Measurements from ENCODE around the gene SLC1A3.

DNA sequence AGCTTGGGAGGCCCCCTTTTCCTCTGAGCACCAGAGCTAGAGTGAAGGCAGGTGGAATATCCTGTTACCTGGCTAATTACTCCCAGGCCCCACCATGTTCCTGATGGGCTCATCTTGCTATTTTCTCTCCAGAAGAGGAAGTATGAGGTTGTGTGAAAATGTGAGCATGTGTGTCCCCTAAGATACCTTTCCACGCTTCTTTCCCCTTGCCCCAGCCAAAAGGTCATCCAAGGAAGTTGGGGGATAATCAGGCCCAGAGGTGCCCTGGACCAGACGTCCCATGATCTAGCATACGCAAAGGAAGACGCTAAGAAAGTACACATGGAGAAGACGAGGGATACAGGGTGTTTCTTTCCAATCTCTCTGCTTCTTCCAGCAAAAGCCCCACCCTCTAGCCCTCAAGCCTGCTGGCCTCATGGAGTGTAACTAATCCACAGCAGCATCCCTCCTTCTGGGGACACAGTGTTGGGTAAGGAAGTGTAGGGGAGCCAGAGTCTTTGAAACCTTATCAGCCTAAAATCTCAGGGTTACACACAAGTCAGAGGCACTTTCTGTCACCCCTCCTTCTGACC lies 115.3 kb downstream of the SLC1A3 start:
- TF ChIP-seq, protein P1, sequence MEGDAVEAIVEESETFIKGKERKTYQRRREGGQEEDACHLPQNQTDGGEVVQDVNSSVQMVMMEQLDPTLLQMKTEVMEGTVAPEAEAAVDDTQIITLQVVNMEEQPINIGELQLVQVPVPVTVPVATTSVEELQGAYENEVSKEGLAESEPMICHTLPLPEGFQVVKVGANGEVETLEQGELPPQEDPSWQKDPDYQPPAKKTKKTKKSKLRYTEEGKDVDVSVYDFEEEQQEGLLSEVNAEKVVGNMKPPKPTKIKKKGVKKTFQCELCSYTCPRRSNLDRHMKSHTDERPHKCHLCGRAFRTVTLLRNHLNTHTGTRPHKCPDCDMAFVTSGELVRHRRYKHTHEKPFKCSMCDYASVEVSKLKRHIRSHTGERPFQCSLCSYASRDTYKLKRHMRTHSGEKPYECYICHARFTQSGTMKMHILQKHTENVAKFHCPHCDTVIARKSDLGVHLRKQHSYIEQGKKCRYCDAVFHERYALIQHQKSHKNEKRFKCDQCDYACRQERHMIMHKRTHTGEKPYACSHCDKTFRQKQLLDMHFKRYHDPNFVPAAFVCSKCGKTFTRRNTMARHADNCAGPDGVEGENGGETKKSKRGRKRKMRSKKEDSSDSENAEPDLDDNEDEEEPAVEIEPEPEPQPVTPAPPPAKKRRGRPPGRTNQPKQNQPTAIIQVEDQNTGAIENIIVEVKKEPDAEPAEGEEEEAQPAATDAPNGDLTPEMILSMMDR (IDR thresholded peaks at IDR 0.05), result no peak
- no peak for TF ChIP-seq EZH2 (IDR thresholded peaks at IDR 0.05; ENCODE audit: borderline replicate concordance, insufficient read depth, low read depth, low read length, poor library complexity, severe bottlenecking)

Data from B cell (primary cell).